GM18909 (cell line): ENCODE results near the gene NVL.
"Not testable (repeated sequence)": the region's sequence is repeated elsewhere in the genome, so short reads cannot be mapped to it uniquely, and the experiment has no call there.

ENCODE experiments used
- ATAC-seq: cut with Tn5 transposase; IDR thresholded peaks from one replicate; pipeline ENCODE4 v1.9.1; 2021; ENCODE audit warnings: mild to moderate bottlenecking; ENCODE audit not compliant: unreplicated experiment, poor library complexity

Gene NVL

GRCh38 chr1:224238212-224238611, 91.8 kb downstream of the NVL start:
- no peak for ATAC-seq

- ATAC-seq = no peak
Observed at GRCh38 chr1:224237119-224237881, 92.7 kb downstream of the NVL start.

DNA sequence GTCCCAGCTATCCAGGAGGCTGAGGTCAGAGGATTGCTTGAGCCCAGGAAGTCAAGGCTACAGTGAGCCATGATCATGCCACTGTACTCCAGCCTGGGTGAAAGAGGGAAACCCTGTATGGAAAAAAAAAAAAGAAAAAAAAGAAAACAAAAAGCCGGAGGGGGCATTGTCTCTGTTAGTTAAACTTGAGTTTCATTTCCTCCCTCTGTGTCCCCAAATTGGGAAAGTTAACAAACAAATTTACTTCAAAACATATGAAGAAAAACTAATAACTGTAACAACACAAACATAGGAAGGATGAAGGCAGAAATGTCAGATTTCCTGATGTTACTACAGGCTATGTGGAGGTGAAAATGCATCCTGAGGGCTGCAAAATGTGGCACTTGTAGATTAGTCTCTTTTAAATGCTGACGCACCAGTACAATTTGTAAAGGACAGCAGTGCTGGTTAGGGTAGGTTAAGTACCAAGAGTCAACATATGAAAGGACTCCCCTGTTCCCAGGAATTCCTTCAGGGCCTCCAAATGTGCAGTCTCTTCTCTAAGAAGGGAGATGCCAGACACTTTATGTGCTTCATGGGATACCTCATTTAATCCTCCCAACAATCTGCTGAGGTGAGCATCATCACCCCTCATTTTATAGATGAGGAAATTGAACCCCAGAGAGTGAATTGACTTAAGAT, 94.0 kb downstream of the NVL start:
- no peak for ATAC-seq

DNA sequence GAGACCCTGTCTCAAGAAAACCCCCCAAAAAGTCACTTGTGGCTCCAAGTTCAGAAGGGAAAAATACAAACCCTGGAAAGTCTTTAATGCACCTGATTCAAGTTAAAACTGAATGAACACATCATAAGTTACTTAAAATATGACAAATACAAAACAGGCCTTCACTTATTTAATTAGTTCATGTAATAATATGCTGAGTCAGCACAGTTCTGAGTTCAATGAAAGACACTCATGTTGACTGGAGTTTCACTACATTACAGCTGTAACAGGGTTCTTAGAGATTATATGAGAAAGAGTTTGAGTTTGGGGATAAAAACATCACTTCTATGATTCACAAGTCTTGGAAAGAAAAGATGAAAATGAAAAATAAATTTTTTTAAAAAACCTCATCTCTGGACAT, 96.0 kb downstream of the NVL start:
- no peak for ATAC-seq

GRCh38 chr1:224226849-224227502, 103.0 kb downstream of the NVL start:
- ATAC-seq = no peak

GRCh38 chr1:224223819-224224714, 105.9 kb downstream of the NVL start:
- ATAC-seq = no peak

GRCh38 chr1:224219612-224220059, 110.3 kb downstream of the NVL start:
- no peak for ATAC-seq

- no peak for ATAC-seq
Observed at GRCh38 chr1:224219011-224219611, 110.9 kb downstream of the NVL start.

- ATAC-seq = no peak
Observed at GRCh38 chr1:224217655-224218623, 112.0 kb downstream of the NVL start.

DNA sequence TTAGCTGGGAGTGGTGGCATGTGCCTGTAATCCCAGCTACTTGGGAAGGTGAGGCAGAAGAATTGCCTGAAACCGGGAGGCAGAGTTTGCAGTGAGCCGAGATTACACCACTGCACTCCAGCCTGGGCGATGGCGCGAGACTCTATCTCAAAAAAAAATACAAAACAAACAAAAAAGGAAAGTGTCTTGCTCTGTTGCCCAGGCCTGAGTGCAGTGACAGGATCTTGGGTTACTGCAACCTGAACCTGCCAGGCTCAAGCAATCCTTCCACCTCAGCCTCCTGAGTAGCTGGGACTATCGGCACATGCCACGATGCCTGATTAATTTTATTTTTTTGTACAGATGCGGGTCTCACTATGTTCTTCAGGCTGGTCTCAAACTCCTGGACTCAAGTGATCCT, 113.6 kb downstream of the NVL start:
- ATAC-seq = no peak

DNA sequence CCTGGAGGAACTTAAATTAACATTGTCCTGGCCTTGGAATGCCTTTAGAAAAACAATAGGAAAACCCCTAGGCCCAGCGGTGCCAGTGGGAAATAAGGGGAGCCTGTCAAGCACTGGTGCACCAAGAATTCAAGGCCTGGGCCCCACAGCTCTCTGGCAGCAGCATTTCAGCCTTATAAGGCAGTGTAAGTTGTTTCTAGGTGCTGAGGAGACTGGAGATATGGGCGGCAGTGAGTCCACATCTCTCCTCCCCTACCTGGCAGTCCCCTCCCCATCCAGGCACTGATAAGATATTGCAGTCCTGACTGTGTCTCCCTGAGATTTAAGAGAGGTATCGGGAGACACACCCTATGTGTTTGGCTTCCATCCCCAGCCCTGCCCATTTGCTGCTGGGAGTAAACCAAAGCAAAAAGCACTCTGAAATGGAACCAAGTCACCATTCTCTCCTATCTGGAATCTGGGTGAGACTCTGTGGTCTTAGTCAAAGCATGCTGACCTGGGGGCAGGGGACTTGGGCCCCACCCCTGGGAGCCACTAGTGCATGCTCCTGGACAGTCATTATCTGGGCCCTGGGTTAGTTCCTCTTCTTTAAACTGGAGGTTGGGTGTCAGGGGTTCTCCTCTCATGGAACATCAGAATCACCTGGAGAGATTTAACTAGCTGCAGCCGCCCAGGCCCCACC, 116.4 kb downstream of the NVL start:
- ATAC-seq = no peak

DNA sequence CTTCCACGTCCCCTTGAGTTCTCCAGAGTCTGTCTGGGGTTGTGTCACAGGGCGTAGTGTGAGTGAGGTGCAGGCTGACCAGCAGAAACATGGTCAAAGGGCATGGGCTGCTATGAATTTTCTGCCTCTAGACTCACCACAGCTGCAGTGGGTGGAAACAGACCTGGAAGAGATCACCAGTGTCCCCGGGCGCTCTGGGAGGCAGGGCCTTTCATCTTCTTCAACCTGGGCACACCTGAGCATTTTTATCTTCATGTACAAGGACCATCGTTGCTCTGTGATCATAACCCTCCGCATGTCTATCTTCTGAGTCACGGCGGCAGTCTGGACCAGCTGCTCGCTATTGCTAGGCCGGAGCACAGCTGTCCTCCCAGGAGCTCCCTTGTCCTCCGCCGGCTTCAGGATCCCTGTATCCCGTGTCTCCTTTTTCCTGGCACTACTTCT, 117.3 kb downstream of the NVL start:
- no peak for ATAC-seq

- no peak for ATAC-seq
Observed at GRCh38 chr1:224211206-224211962, 118.6 kb downstream of the NVL start.

DNA sequence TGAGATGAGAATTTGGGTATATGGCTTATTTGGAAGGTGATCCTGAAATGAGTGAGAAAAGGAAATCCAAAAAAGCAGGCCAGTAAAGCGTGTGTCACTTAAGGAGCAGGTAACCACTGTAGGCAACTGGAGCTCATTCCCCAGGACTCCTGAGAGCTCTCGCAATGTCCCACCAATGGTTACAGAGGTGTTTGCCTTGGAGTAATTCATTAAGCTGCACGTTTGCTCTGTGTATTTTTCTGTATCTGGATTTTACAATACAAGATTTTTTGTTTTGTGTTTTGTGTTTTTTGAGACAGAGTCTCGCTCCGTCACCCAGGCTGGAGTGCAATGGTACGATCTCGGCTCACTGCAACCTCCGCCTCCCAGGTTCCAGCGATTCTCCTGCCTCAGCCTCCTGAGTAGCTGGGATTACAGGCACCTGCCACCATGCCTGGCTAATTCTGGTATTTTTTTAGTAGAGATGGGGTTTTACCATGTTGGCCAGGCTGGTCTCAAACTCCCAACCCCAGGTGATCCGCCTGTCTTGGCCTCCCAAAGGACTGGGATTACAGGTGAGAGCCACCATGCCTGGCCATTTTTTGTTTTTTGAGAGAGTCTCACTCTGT, 123.9 kb downstream of the NVL start:
- not testable (repeated sequence) for ATAC-seq

DNA sequence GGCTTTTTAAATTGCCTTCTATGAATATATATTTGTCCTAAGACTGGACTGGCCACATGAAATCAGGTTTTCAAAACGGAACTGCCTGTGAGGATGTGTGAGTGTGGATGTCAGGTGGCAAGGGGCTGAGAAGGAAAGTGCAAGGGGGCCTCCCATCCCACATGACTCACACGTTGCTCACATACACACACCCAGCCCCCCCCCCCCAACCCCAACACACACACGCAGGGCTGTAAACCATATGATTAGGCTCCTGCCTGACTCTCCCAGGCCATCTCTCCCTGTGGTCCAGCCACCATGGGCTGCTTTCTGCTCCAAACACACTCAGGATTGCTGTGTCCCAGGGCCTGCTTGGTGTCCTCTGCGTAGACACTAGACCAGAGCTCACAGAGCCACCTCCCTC, 124.5 kb downstream of the NVL start:
- ATAC-seq = peak; percentile 57

DNA sequence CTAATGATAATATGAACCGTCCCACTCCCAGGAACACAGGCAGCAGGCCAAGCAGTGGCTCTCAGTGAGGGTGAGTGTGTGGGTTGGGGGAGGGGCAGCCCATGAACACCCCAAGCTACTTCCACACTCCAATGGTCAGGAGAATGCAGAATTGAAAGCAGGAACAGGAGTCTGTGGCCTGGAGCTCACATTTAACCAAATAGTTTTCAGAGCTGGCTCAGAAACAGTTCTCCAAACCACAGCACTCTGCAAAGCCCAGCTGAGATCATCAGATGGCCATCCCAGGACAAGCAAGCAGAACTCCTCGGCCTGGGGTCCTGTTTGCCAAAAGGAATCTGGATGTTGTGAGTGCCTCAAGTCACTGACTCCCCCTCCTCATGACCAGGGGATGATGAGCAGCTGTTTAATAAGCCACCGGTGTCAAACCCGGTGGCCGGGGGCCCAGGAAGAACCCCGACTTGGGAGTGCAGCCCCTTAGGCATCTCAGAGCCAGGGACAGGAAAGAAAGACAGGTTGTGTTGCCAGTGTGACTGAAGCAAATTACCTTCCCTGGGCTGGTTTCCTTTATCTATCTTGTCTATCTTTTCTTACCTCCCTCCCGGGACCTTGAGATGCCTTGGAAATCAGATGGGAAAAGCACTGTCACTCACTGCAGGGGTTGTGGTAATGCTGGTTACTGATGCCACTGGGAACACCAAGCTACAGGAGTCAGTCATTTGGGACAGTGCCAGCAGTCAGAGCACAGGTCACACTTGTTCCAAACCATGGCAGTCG, 126.5 kb downstream of the NVL start:
- peak; percentile 46 for ATAC-seq
